ENCODE data around the gene JAG1.

GRCh38 chr20:10654630-10655029 lies 19.2 kb downstream of the JAG1 start:
- TF ChIP-seq, protein P1, sequence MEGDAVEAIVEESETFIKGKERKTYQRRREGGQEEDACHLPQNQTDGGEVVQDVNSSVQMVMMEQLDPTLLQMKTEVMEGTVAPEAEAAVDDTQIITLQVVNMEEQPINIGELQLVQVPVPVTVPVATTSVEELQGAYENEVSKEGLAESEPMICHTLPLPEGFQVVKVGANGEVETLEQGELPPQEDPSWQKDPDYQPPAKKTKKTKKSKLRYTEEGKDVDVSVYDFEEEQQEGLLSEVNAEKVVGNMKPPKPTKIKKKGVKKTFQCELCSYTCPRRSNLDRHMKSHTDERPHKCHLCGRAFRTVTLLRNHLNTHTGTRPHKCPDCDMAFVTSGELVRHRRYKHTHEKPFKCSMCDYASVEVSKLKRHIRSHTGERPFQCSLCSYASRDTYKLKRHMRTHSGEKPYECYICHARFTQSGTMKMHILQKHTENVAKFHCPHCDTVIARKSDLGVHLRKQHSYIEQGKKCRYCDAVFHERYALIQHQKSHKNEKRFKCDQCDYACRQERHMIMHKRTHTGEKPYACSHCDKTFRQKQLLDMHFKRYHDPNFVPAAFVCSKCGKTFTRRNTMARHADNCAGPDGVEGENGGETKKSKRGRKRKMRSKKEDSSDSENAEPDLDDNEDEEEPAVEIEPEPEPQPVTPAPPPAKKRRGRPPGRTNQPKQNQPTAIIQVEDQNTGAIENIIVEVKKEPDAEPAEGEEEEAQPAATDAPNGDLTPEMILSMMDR (IDR thresholded peaks at IDR 0.05), result no peak
- TF ChIP-seq POLR2A (IDR thresholded peaks at IDR 0.05), result no peak
